GM19023 (cell line): Measurements from ENCODE around the gene INTS3.
A peak's percentile ranks its signal among the peaks of the same experiment; 100 is the strongest.
"Not testable (repeated sequence)": the region's sequence is repeated elsewhere in the genome, so short reads cannot be mapped to it uniquely, and the experiment has no call there.

Source experiments
- ATAC-seq: cut with Tn5 transposase; IDR thresholded peaks from one replicate; pipeline ENCODE4 v1.9.1; 2021; ENCODE audit warnings: mild to moderate bottlenecking, moderate library complexity; ENCODE audit not compliant: unreplicated experiment

Gene INTS3

GRCh38 chr1:153750026-153750995, 22.5 kb downstream of the INTS3 start:
- no peak for ATAC-seq

- ATAC-seq = no peak
Observed at GRCh38 chr1:153752072-153752471, 24.2 kb downstream of the INTS3 start.

GRCh38 chr1:153752571-153753195, 24.8 kb downstream of the INTS3 start:
- no peak for ATAC-seq

GRCh38 chr1:153754266-153754665, 26.4 kb downstream of the INTS3 start:
- no peak for ATAC-seq

- no peak for ATAC-seq
Observed at GRCh38 chr1:153760440-153760839, 32.6 kb downstream of the INTS3 start.

- ATAC-seq = no peak
Observed at GRCh38 chr1:153763365-153764225, 35.7 kb downstream of the INTS3 start.

- no peak for ATAC-seq
Observed at GRCh38 chr1:153764310-153764709, 36.5 kb downstream of the INTS3 start.

- ATAC-seq = not testable (repeated sequence)
Observed at GRCh38 chr1:153766663-153767062, 38.8 kb downstream of the INTS3 start.

- no peak for ATAC-seq
Observed at GRCh38 chr1:153767519-153767918, 39.7 kb downstream of the INTS3 start.

- ATAC-seq = no peak
Observed at GRCh38 chr1:153768316-153769181, 40.7 kb downstream of the INTS3 start.

GRCh38 chr1:153769221-153769620, 41.4 kb downstream of the INTS3 start:
- ATAC-seq = no peak

- ATAC-seq = no peak
Observed at GRCh38 chr1:153770797-153771196, 42.9 kb downstream of the INTS3 start.

GRCh38 chr1:153771261-153771660, 43.4 kb downstream of the INTS3 start:
- no peak for ATAC-seq

- no peak for ATAC-seq
Observed at GRCh38 chr1:153771841-153772593, 44.2 kb downstream of the INTS3 start.

GRCh38 chr1:153773096-153773921, 45.5 kb downstream of the INTS3 start:
- no peak for ATAC-seq

- no peak for ATAC-seq
Observed at GRCh38 chr1:153774026-153774595, 46.3 kb downstream of the INTS3 start.

GRCh38 chr1:153774780-153775457, 47.1 kb downstream of the INTS3 start, which contains the start of gene SLC27A3:
TSS of gene SLC27A3 (plus strand) at chr1:153775407. CDS start at chr1:153775498, 91 bp downstream.
- ATAC-seq = peak; percentile 23
